GM21526 (cell line): Measurements from ENCODE around the gene PXK.
"Not testable (repeated sequence)": the region's sequence is repeated elsewhere in the genome, so short reads cannot be mapped to it uniquely, and the experiment has no call there.

Source experiments
- ATAC-seq: cut with Tn5 transposase; IDR thresholded peaks from one replicate; pipeline ENCODE4 v1.9.1; 2021; ENCODE audit warnings: moderate library complexity; ENCODE audit not compliant: unreplicated experiment, low FRiP score

Gene PXK

GRCh38 chr3:58332575-58333188 lies at the start of gene PXK:
PXK (plus strand) TSS chr3:58332892; CDS start chr3:58332989, 97 bp downstream.
- ATAC-seq, result peak; percentile 84

DNA sequence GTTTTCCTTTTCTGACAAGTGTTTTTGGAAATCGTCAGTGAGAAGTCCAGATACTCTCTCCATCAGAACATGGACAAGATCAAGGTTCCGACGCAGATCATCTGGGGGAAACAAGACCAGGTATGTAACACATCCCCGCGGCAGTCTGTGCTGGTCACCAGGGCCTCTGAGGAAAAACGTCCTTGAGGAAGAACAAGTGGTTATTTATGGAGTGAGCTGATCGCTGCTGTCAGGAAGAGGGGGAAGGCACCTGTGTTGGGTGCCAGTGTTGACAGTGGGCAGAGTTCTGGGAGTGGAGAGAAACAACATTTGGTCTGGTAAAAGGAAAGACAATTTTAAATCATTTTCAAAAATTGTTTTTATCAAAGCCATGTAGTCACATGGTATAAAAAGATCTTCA lies 47.4 kb upstream of the PXK start:
- ATAC-seq, result no peak

GRCh38 chr3:58287354-58287753 lies 45.3 kb upstream of the PXK start:
- ATAC-seq, result no peak

GRCh38 chr3:58288011-58288728 lies 44.5 kb upstream of the PXK start:
- no peak for ATAC-seq

GRCh38 chr3:58288964-58289613 lies 43.6 kb upstream of the PXK start:
- ATAC-seq, result not testable (repeated sequence)

DNA sequence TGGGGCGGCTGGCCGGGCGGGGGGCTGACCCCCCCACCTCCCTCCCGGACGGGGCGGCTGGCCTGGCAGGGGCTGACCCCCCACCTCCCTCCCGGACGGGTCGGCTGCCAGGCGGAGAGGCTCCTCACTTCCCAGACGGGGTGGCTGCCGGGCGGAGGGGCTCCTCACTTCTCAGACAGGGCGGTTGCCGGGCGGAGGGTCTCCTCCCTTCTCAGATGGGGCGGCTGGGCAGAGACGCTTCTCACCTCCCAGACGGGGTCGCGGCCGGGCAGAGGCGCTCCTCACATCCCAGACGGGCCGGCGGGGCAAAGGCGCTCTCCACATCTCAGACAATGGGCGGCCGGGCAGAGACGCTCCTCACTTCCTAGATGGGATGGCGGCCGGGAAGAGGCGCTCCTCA lies 42.2 kb upstream of the PXK start:
- ATAC-seq, result not testable (repeated sequence)

- no peak for ATAC-seq
Measured at GRCh38 chr3:58291671-58292338, 40.9 kb upstream of the PXK start.

GRCh38 chr3:58292866-58293265 lies 39.8 kb upstream of the PXK start:
- no peak for ATAC-seq

GRCh38 chr3:58293516-58293915 lies 39.2 kb upstream of the PXK start:
- no peak for ATAC-seq

- ATAC-seq, result no peak
Measured at GRCh38 chr3:58296269-58296668, 36.4 kb upstream of the PXK start.

DNA sequence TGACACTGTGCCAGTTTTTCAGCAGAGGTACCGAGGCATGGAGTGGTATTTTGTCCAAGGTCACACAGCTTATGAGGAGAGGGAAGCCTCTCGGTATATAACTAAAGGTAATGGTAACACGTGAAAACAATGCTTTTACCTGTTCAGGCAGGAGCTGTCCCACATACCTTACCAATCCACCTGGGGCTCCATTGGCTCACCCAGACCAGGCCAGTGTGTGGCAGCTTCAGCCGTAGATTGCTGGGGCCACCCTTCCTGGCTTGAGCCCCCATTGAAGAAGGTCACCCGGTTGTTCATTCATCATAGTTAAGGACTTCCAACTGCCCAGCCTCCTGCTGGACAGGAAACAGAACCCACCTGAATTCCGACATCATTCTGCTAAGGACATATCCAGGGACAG lies 35.8 kb upstream of the PXK start:
- no peak for ATAC-seq

DNA sequence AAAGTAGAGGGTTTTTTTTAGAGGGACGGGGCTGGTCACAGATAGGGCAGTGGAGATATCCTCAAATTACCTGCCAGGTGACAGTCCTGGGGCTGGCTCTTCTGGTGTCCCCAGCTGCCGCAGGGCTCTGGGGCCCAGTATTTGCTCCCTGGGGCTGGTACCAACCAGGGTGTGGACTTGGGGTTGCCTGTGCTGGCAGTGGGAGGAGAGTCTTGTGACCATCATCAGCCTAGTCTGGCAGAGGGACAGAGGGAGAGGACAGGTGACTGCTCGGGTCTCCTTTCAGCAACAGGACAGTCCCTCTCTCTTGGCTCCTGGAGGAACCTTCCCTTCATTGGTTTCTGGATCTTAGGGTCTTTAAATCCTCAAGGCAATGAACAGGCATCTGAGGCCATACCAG lies 34.5 kb upstream of the PXK start:
- no peak for ATAC-seq

GRCh38 chr3:58299075-58299474 lies 33.6 kb upstream of the PXK start:
- ATAC-seq, result no peak

DNA sequence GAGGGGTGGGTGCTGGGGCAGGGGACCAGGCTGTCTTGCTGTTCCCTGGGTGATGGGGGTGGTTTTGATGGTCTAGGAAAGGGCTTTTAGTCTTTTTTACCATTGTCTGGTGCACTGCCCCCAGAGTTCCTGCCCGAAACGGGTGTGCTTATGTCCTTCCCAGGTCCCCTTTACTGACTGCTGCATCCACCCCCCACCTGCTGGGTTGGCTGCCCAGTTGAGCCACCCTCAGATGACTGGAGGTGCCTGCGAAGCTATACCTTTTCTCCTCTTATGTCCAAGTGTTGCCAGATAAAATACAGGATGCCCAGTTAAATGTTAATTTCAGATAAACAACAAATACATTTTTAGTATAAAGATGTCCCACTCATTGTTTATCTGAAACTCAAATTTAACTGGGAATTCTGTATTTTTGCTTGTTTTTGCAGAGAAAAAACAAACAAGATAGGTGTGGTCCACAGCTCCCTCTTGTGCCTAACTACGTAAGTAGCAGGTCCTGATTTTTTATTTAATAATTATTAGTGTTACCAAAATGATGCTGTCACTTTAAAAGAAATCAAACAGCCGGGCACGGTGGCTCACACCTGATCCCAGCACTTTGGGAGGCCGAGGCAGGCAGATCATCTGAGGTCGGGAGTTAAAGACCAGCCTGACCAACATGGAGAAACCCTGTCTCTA lies 32.7 kb upstream of the PXK start:
- ATAC-seq, result no peak

GRCh38 chr3:58305882-58306711 lies 26.6 kb upstream of the PXK start, which contains the start of the genes HTD2 and RPP14:
HTD2 (plus strand) TSS chr3:58306520; CDS start chr3:58317614, 11,094 bp downstream.
RPP14 (plus strand) TSS chr3:58306245; CDS start chr3:58310330, 4,085 bp downstream.
- peak; percentile 82 for ATAC-seq

- no peak for ATAC-seq
Measured at GRCh38 chr3:58307639-58308215, 25.0 kb upstream of the PXK start.

GRCh38 chr3:58308728-58309127 lies 24.0 kb upstream of the PXK start:
- ATAC-seq, result no peak

DNA sequence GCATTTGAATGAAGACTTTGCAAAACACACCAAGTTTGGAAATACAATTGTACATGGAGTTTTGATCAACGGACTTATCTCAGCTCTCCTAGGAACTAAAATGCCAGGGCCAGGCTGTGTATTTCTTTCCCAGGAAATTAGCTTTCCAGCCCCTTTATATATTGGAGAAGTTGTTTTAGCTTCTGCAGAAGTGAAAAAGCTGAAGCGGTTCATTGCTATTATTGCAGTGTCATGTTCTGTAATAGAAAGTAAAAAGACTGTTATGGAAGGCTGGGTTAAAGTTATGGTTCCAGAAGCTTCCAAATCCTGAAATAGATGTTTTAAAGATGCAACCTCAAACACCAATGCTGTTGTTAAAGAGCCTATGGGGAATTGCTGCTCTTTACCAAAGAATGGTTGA lies 14.9 kb upstream of the PXK start:
- no peak for ATAC-seq

DNA sequence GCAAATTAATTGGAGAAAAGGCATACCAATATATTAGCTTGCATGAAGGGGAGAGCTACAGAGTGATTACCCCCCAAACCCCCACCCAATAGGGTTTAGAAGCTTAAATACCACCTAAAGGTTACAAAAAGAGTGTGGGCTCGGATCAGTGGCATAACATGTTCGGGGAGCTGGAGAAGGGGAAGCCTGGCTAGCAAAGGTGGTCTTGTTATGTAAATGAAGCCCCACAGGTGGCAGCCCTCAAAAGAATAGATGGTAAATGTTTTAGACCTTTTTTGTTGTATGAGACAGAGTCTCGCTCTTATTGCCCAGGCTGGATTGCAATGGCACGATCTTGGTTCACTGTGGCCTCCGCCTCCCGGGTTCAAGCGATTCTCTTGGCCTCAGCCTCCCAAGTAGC lies 10.9 kb upstream of the PXK start:
- no peak for ATAC-seq
